Measurements from ENCODE around the gene PKN2.

DNA sequence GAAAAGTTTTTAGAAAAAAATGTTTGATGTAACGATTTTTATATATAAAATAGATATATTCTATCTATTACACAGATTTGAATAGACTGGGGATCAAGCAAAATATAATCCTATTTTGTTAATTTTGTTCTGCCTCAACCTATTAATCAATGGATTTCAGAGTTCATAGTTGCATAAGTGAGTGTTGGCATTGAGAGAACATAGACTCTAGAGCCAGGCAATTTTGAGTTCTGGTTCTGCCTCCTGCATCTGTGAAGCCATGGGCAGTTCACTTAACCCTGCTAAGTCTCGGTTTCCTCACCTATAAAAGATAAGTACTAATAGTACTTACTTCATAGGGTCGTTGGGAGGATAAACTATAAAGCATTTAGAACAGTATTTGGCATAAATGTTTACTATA is 13.6 kb upstream of the PKN2 start:
- TF ChIP-seq POLR2AphosphoS5 (IDR thresholded peaks at IDR 0.05; ENCODE audit: borderline replicate concordance, low read depth, low read length): no peak
- no peak for TF ChIP-seq EZH2 (IDR thresholded peaks at IDR 0.05)
- no peak for TF ChIP-seq FOXP2 (optimal IDR thresholded peaks at IDR 0.05; ENCODE audit: control extremely low read depth, extremely low read length, insufficient read depth)

All from SK-N-MC (cell line).